ENCODE results near the gene CA9.

Gene CA9

GRCh38 chr9:35664531-35665470 lies 8.9 kb upstream of the CA9 start, which contains the start of gene ARHGEF39:
ARHGEF39 (minus strand) TSS chr9:35665195; CDS start chr9:35665169, 26 bp downstream.
- Histone ChIP-seq H3K9me3 (ENCODE audit: insufficient read depth, low read depth, low read length) (no peaks in the 10 kb centered on the region), H3K9ac (ENCODE audit: low read depth, low read length) (peak within 1 kb of the TSS; percentile 89), H3K27me3 (ENCODE audit: insufficient read depth, low read length) (no peaks in the 10 kb centered on the region), H3K4me3 (ENCODE audit: low read length) (peak within 1 kb of the TSS; percentile 87), H3K4me1 (ENCODE audit: insufficient read depth, low read length) (0 out of 2 replicates have a peak, but pooled peaks cover 3% of the 10 kb centered on the region), H3K36me3 (ENCODE audit: insufficient read depth, low read length) (peaks cover 37% of the 10 kb centered on the region), H3K27ac (ENCODE audit: low read depth, low read length) (peak within 1 kb of the TSS; percentile 64)
- 7% methylated on average over 58 of the region's 58 CpGs for WGBS

DNA sequence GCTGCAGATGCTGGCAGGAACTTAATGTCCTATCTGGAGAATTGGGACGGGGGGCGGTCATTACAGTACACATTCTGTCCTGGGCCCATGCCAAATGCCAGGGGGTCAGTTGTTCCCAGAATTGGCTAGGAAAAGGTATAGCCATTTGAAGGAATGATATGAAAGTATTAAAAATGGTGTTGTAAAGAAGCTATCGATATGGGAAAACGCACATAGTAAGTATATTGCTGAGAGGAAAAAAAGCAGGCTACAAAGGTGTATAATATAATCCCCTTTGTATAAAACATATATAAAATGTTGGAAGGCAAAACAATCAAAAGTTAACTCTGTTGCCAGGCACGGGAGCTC lies 8.3 kb upstream of the CA9 start:
- no peaks in the 10 kb centered on the region for H3K9me3 ChIP-seq (ENCODE audit: insufficient read depth, low read depth, low read length)
- H3K4me3 ChIP-seq (ENCODE audit: low read length) = peak overlapping the region; percentile 87
- H3K9ac ChIP-seq (ENCODE audit: low read depth, low read length) = no peak overlapping the region
- WGBS = 77% methylated on average over 5 of the region's 5 CpGs
- H3K27ac ChIP-seq (ENCODE audit: low read depth, low read length) = no peak overlapping the region
- H3K4me1 ChIP-seq (ENCODE audit: insufficient read depth, low read length) = 0 out of 2 replicates have a peak, but pooled peaks cover 3% of the 10 kb centered on the region
- H3K36me3 ChIP-seq (ENCODE audit: insufficient read depth, low read length) = peaks cover 32% of the 10 kb centered on the region
- no peaks in the 10 kb centered on the region for H3K27me3 ChIP-seq (ENCODE audit: insufficient read depth, low read length)

GRCh38 chr9:35666045-35666444 lies 7.7 kb upstream of the CA9 start:
- no peaks in the 10 kb centered on the region for H3K9me3 ChIP-seq (ENCODE audit: insufficient read depth, low read depth, low read length)
- 100% methylated on average over 1 of the region's 1 CpG for WGBS
- H3K4me3 ChIP-seq (ENCODE audit: low read length) = no peak overlapping the region
- 0 out of 2 replicates have a peak, but pooled peaks cover 3% of the 10 kb centered on the region for H3K4me1 ChIP-seq (ENCODE audit: insufficient read depth, low read length)
- H3K9ac ChIP-seq (ENCODE audit: low read depth, low read length) = no peak overlapping the region
- peaks cover 26% of the 10 kb centered on the region for H3K36me3 ChIP-seq (ENCODE audit: insufficient read depth, low read length)
- no peaks in the 10 kb centered on the region for H3K27me3 ChIP-seq (ENCODE audit: insufficient read depth, low read length)
- H3K27ac ChIP-seq (ENCODE audit: low read depth, low read length) = no peak overlapping the region

DNA sequence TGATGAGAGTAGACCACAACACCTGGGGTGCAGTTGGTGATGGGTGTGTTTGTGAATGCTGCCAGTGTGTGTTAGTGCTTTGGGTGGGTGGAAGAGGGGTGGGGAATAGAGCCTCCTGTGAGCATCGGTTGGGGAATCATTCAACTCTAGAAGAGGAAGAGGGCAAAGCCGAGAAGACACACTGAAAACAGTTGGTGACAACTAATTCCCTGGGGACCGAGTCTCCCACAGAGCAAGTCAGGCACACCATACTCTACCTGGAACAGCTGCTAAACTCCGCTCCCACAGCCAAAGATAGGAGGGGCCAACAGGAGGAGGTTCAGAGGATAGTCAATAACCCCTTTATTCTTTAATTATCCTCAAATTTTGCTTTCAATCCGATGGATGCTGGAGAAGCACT lies 7.2 kb upstream of the CA9 start:
- peaks cover 22% of the 10 kb centered on the region for H3K36me3 ChIP-seq (ENCODE audit: insufficient read depth, low read length)
- H3K4me3 ChIP-seq (ENCODE audit: low read length) = no peak overlapping the region
- H3K9me3 ChIP-seq (ENCODE audit: insufficient read depth, low read depth, low read length) = no peaks in the 10 kb centered on the region
- no peak overlapping the region for H3K9ac ChIP-seq (ENCODE audit: low read depth, low read length)
- no peaks in the 10 kb centered on the region for H3K27me3 ChIP-seq (ENCODE audit: insufficient read depth, low read length)
- 0 out of 2 replicates have a peak, but pooled peaks cover 3% of the 10 kb centered on the region for H3K4me1 ChIP-seq (ENCODE audit: insufficient read depth, low read length)
- H3K27ac ChIP-seq (ENCODE audit: low read depth, low read length) = no peak overlapping the region
- 91% methylated on average over 5 of the region's 5 CpGs for WGBS

DNA sequence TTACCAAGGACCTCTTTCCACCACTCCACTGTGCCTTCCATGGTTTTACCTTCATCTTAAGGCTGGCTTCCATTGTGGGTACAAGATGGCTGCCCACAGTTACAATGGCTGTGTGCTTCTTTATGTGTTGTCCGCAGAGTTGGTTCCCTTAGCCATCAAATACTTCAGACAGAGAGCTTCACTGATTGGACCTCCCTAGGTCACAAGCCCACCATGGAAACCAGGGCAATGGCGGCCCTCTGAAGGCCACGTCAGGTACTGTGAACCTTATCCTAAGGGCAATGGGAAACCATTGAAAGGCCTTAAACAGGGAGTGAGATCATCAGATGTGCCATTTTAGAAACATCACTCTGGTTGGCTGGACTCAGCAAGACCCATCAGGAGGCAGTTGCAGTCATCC lies 5.8 kb upstream of the CA9 start:
- no peak overlapping the region for H3K9ac ChIP-seq (ENCODE audit: low read depth, low read length)
- no peak overlapping the region for H3K27ac ChIP-seq (ENCODE audit: low read depth, low read length)
- peaks cover 8% of the 10 kb centered on the region for H3K36me3 ChIP-seq (ENCODE audit: insufficient read depth, low read length)
- H3K9me3 ChIP-seq (ENCODE audit: insufficient read depth, low read depth, low read length) = no peaks in the 10 kb centered on the region
- WGBS = 94% methylated on average over 3 of the region's 3 CpGs
- H3K27me3 ChIP-seq (ENCODE audit: insufficient read depth, low read length) = no peaks in the 10 kb centered on the region
- no peak overlapping the region for H3K4me3 ChIP-seq (ENCODE audit: low read length)
- H3K4me1 ChIP-seq (ENCODE audit: insufficient read depth, low read length) = 0 out of 2 replicates have a peak, but pooled peaks cover 3% of the 10 kb centered on the region

DNA sequence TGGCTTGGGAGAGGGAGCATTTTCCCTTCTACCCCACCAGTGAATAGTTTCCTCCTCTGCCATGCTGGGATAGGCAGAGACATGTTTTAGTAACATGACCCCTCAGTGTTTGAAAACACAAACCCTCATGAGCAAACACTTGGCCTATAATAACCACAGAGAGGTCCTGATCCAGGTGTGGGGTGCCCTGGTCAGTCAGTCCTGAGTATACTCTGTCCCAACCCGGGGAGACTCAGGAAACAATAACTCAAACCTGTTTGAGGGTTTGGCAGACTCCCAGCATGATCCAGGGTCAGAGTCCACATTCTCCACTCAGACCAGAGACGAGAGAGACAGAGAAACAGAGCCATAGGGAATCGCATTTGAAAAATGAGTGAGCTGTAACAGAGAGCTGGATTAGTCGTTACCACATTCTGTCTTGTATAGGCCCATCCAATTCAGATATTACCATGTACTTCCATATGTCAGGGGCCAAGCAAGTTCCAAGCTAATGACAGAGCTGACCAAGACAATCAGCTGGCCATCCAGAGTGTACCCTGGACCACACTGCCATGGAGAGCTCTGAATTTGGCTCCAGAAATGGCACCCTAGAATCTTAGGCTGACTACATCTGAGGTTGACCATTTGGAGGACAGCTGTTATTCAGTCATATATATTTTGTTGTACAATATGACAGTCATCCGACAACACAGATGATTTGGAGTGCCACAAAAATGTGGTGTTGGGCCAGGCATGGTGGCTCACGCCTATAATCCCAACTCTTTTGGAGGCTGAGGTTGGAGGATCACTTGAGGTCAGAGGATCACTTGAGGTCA lies 4.2 kb upstream of the CA9 start:
- H3K9me3 ChIP-seq (ENCODE audit: insufficient read depth, low read depth, low read length) = no peaks in the 10 kb centered on the region
- H3K27me3 ChIP-seq (ENCODE audit: insufficient read depth, low read length) = peaks cover 8% of the 10 kb centered on the region
- H3K27ac ChIP-seq (ENCODE audit: low read depth, low read length) = no peak overlapping the region
- H3K4me1 ChIP-seq (ENCODE audit: insufficient read depth, low read length) = 0 out of 2 replicates have a peak, but pooled peaks cover 3% of the 10 kb centered on the region
- H3K4me3 ChIP-seq (ENCODE audit: low read length) = no peak overlapping the region
- H3K36me3 ChIP-seq (ENCODE audit: insufficient read depth, low read length) = no peaks in the 10 kb centered on the region
- WGBS = 88% methylated on average over 6 of the region's 6 CpGs
- H3K9ac ChIP-seq (ENCODE audit: low read depth, low read length) = no peak overlapping the region

DNA sequence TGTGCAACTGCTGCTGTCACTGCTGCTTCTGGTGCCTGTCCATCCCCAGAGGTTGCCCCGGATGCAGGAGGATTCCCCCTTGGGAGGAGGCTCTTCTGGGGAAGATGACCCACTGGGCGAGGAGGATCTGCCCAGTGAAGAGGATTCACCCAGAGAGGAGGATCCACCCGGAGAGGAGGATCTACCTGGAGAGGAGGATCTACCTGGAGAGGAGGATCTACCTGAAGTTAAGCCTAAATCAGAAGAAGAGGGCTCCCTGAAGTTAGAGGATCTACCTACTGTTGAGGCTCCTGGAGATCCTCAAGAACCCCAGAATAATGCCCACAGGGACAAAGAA lies 265 bp downstream of the CA9 start:
- H3K4me3 ChIP-seq (ENCODE audit: low read length) = no peak overlapping the region

GRCh38 chr9:35675204-35675603 lies 1.5 kb downstream of the CA9 start:
- Histone ChIP-seq H3K9me3 (ENCODE audit: insufficient read depth, low read depth, low read length) (no peaks in the 10 kb centered on the region), H3K36me3 (ENCODE audit: insufficient read depth, low read length) (no peaks in the 10 kb centered on the region), H3K27ac (ENCODE audit: low read depth, low read length) (no peak overlapping the region), H3K4me3 (ENCODE audit: low read length) (peak overlapping the region; percentile 57), H3K27me3 (ENCODE audit: insufficient read depth, low read length) (peaks cover 15% of the 10 kb centered on the region), H3K9ac (ENCODE audit: low read depth, low read length) (peak overlapping the region; percentile 71), H3K4me1 (ENCODE audit: insufficient read depth, low read length) (no peaks in the 10 kb centered on the region)
- 33% methylated on average over 13 of the region's 13 CpGs for WGBS

More for the DNA sequence above, 265 bp downstream of the CA9 start:
- no peaks in the 10 kb centered on the region for H3K4me1 ChIP-seq (ENCODE audit: insufficient read depth, low read length)
- H3K9ac ChIP-seq (ENCODE audit: low read depth, low read length) = no peak overlapping the region
- peaks cover 15% of the 10 kb centered on the region for H3K27me3 ChIP-seq (ENCODE audit: insufficient read depth, low read length)
- H3K36me3 ChIP-seq (ENCODE audit: insufficient read depth, low read length) = no peaks in the 10 kb centered on the region
- 87% methylated on average over 3 of the region's 3 CpGs for WGBS
- H3K27ac ChIP-seq (ENCODE audit: low read depth, low read length) = no peak overlapping the region
- no peaks in the 10 kb centered on the region for H3K9me3 ChIP-seq (ENCODE audit: insufficient read depth, low read depth, low read length)

- Histone ChIP-seq H3K4me1 (ENCODE audit: insufficient read depth, low read length) (no peaks in the 10 kb centered on the region), H3K27ac (ENCODE audit: low read depth, low read length) (peak overlapping the region; percentile 52; the same call in 1 of the 2 replicates), H3K9ac (ENCODE audit: low read depth, low read length) (peak overlapping the region; percentile 71), H3K9me3 (ENCODE audit: insufficient read depth, low read depth, low read length) (no peaks in the 10 kb centered on the region), H3K4me3 (ENCODE audit: low read length) (peak overlapping the region; percentile 57), H3K27me3 (ENCODE audit: insufficient read depth, low read length) (peaks cover 15% of the 10 kb centered on the region), H3K36me3 (ENCODE audit: insufficient read depth, low read length) (no peaks in the 10 kb centered on the region)
- WGBS = 6% methylated on average over 51 of the region's 51 CpGs
Observed at GRCh38 chr9:35675732-35676392, 2.1 kb downstream of the CA9 start.

- H3K9me3 ChIP-seq (ENCODE audit: insufficient read depth, low read depth, low read length) = no peaks in the 10 kb centered on the region
- H3K4me3 ChIP-seq (ENCODE audit: low read length) = no peak overlapping the region
- H3K36me3 ChIP-seq (ENCODE audit: insufficient read depth, low read length) = peaks cover 27% of the 10 kb centered on the region
- WGBS = 93% methylated on average over 5 of the region's 5 CpGs
- H3K27ac ChIP-seq (ENCODE audit: low read depth, low read length) = no peak overlapping the region
- H3K4me1 ChIP-seq (ENCODE audit: insufficient read depth, low read length) = no peaks in the 10 kb centered on the region; the same call in 1 of the 2 replicates
- H3K27me3 ChIP-seq (ENCODE audit: insufficient read depth, low read length) = peaks cover 11% of the 10 kb centered on the region
- no peak overlapping the region for H3K9ac ChIP-seq (ENCODE audit: low read depth, low read length)
Observed at GRCh38 chr9:35679091-35679490, 5.4 kb downstream of the CA9 start.
